Prostate gland (tissue), 2 donors: Measurements from ENCODE around the gene IMPG1.

Experiments used
- POLR2AphosphoS5 ChIP-seq: sonication (generic); formaldehyde crosslinking; IDR thresholded peaks from one replicate; pipeline ENCODE4 v1.6.1; 2017; ENCODE audit warnings: antibody characterized with exemption
- TF ChIP-seq, protein P1 (sequence below), 4 experiments: fragments of 200-600 bp in 2 of 4; fragments of 450-650 bp in 2 of 4; sonication (generic) in 2 of 4; IDR thresholded peaks; 1 replicate in 3 of 4; 2 replicates in 1 of 4; pipeline ENCODE4 v1.5.1; 2016 to 2019; ENCODE audit warnings: antibody characterized with exemption in 4 of 4, mild to moderate bottlenecking in 2 of 4, moderate library complexity in 2 of 4

DNA sequence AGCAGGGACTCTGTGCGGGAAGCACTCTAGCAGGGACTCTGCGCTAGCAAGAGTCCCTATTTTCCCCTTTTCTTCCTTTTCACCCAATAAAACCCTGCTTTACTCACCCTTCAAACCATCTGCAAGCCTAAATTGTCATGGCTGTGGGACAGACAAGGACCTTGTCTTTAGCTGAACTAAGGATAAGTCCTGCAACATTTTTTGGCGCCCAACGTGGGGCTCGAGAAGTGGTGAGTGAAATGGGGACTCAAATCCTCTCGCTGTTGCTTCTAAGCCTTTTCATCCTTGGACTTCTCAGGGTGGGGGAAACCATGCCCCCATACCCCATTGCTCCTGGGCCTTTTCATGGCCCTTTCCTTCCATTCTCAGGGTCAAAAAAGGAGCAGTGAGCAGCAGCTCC, 46.4 kb downstream of the IMPG1 start:
- TF ChIP-seq, protein P1, sequence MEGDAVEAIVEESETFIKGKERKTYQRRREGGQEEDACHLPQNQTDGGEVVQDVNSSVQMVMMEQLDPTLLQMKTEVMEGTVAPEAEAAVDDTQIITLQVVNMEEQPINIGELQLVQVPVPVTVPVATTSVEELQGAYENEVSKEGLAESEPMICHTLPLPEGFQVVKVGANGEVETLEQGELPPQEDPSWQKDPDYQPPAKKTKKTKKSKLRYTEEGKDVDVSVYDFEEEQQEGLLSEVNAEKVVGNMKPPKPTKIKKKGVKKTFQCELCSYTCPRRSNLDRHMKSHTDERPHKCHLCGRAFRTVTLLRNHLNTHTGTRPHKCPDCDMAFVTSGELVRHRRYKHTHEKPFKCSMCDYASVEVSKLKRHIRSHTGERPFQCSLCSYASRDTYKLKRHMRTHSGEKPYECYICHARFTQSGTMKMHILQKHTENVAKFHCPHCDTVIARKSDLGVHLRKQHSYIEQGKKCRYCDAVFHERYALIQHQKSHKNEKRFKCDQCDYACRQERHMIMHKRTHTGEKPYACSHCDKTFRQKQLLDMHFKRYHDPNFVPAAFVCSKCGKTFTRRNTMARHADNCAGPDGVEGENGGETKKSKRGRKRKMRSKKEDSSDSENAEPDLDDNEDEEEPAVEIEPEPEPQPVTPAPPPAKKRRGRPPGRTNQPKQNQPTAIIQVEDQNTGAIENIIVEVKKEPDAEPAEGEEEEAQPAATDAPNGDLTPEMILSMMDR (IDR thresholded peaks at IDR 0.05): no peak
- TF ChIP-seq POLR2AphosphoS5: no peak
